ENCODE data around the gene IMP4.

IMP4 gene

GRCh38 chr2:130342533-130343275 is at the start of gene IMP4:
IMP4 (plus strand) TSS chr2:130342897; CDS start chr2:130342933, 36 bp downstream.
- Mint-ChIP-seq H3K9me3 (no peaks in the 10 kb centered on the region), H3K4me3 (peak within 1 kb of the TSS; percentile 99), H3K27me3 (no peaks in the 10 kb centered on the region), H3K4me1 (peaks cover 33 to 45% of the 10 kb centered on the region in 2 donors), H3K27ac (peak within 1 kb of the TSS; percentile 99), H3K36me3 (peaks cover 36 to 70% of the 10 kb centered on the region in 2 donors)
- DNase-seq (peak; percentile 96), ATAC-seq (replicated peaks) (peak; percentile 90 to 91)

- Mint-ChIP-seq H3K4me1 (no peaks in the 10 kb centered on the region), H3K27ac (no peak overlapping the region), H3K9me3 (peaks cover 0 to 1% of the 10 kb centered on the region in 2 donors), H3K27me3 (peaks cover 26 to 43% of the 10 kb centered on the region in 2 donors), H3K36me3 (no peaks in the 10 kb centered on the region), H3K4me3 (no peak overlapping the region)
- no peak for DNase-seq
- no peak for ATAC-seq (replicated peaks)
These were observed 42.3 kb upstream of the IMP4 start for GRCh38 chr2:130300258-130300969.

GRCh38 chr2:130300970-130301348 is 41.7 kb upstream of the IMP4 start:
- Mint-ChIP-seq H3K4me3 (no peak overlapping the region), H3K27me3 (peaks cover 23 to 37% of the 10 kb centered on the region in 2 donors), H3K27ac (no peak overlapping the region), H3K36me3 (no peaks in the 10 kb centered on the region), H3K4me1 (no peaks in the 10 kb centered on the region), H3K9me3 (peaks cover 0 to 1% of the 10 kb centered on the region in 2 donors)
- DNase-seq (no peak), ATAC-seq (replicated peaks) (no peak)

- no peak for DNase-seq
- H3K27ac Mint-ChIP-seq, result no peak overlapping the region
- ATAC-seq (replicated peaks), result no peak
- H3K36me3 Mint-ChIP-seq, result no peaks in the 10 kb centered on the region
- H3K4me1 Mint-ChIP-seq, result peaks cover 0 to 2% of the 10 kb centered on the region in 2 donors
- peaks cover 24 to 39% of the 10 kb centered on the region in 2 donors for H3K27me3 Mint-ChIP-seq
- peaks cover 0 to 1% of the 10 kb centered on the region in 2 donors for H3K9me3 Mint-ChIP-seq
- H3K4me3 Mint-ChIP-seq, result no peak overlapping the region
These were observed 40.4 kb upstream of the IMP4 start for GRCh38 chr2:130302164-130302886.

DNA sequence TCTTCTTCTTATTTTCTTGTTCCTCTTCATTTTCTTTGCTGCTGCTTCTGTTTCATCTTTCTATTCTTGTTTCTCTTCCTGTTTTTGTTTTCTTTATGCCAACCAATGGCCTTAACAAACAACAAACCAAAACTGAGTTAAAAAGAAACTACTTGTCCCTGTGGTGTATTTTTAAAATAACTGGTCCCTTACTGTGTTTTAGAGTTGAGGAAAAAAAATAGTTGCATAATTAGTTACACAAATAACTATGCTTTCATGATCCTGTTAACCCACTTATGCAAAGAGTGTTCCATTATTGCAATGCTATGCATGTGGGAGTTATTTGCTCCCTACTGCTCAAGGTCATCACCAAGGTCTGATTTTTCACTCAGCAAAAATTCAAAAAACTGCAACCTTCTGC is 39.5 kb upstream of the IMP4 start:
- peaks cover 0 to 2% of the 10 kb centered on the region in 2 donors for H3K4me1 Mint-ChIP-seq
- no peaks in the 10 kb centered on the region for H3K36me3 Mint-ChIP-seq
- H3K9me3 Mint-ChIP-seq, result peaks cover 0 to 1% of the 10 kb centered on the region in 2 donors
- no peak overlapping the region for H3K27ac Mint-ChIP-seq
- no peak for DNase-seq
- H3K4me3 Mint-ChIP-seq, result no peak overlapping the region
- no peak for ATAC-seq (replicated peaks)
- H3K27me3 Mint-ChIP-seq, result peaks cover 24 to 36% of the 10 kb centered on the region in 2 donors

DNA sequence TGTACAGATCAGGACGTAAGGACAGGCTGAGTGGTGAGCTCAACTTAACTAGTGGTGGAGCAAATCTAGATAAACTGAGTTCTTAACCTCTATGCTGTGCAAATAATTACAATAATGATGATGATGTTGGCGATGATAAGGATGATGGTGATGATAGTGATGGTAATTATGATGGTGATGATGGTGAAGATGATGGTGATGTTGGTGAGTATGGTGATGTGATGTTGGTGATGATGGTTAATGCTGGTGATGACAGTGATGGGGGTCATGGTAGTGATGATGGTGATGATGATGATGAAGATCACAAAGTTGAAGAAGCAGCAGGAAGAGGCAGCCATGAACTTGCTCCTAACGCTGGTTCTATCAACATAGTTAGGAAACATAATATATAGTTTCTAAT is 38.0 kb upstream of the IMP4 start:
- no peak overlapping the region for H3K27ac Mint-ChIP-seq
- peaks cover 0 to 2% of the 10 kb centered on the region in 2 donors for H3K4me1 Mint-ChIP-seq
- no peaks in the 10 kb centered on the region for H3K36me3 Mint-ChIP-seq
- no peak overlapping the region for H3K4me3 Mint-ChIP-seq
- ATAC-seq (replicated peaks), result no peak
- no peak for DNase-seq
- peaks cover 22 to 34% of the 10 kb centered on the region in 2 donors for H3K27me3 Mint-ChIP-seq
- peaks cover 0 to 1% of the 10 kb centered on the region in 2 donors for H3K9me3 Mint-ChIP-seq

DNA sequence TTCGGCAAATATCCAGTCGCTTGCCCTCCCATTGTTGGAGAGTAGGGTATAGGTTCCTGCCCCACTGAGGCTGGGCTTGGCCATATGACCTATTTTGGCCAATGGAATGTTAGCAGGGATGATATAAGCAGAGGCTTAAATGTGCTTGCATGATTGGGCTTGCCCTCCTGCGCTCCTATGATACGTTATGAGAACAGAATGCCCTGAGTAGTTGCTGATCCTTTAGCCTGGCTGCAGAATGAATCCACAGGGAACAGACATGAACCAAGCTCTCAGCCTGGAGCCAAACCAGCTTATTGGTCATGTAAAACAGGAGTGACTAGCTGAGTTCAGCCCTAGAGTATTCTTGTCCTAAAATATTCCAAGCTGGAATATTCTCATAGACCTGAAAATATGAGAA is 34.8 kb upstream of the IMP4 start:
- peaks cover 11 to 18% of the 10 kb centered on the region in 2 donors for H3K27me3 Mint-ChIP-seq
- H3K4me1 Mint-ChIP-seq, result peaks cover 0 to 2% of the 10 kb centered on the region in 2 donors
- no peaks in the 10 kb centered on the region for H3K36me3 Mint-ChIP-seq
- H3K4me3 Mint-ChIP-seq, result no peak overlapping the region
- H3K9me3 Mint-ChIP-seq, result no peaks in the 10 kb centered on the region
- no peak overlapping the region for H3K27ac Mint-ChIP-seq
- ATAC-seq (replicated peaks) (no peak), DNase-seq (no peak)

GRCh38 chr2:130310881-130311280 is 31.8 kb upstream of the IMP4 start:
- no peak overlapping the region for H3K4me3 Mint-ChIP-seq
- ATAC-seq (replicated peaks) (peak in 1 of 2 donors; percentile 39), DNase-seq (no peak)
- H3K36me3 Mint-ChIP-seq, result no peaks in the 10 kb centered on the region
- no peak overlapping the region for H3K27ac Mint-ChIP-seq
- peaks cover 0 to 2% of the 10 kb centered on the region in 2 donors for H3K4me1 Mint-ChIP-seq
- peaks cover 19 to 28% of the 10 kb centered on the region in 2 donors for H3K27me3 Mint-ChIP-seq
- no peaks in the 10 kb centered on the region for H3K9me3 Mint-ChIP-seq

DNA sequence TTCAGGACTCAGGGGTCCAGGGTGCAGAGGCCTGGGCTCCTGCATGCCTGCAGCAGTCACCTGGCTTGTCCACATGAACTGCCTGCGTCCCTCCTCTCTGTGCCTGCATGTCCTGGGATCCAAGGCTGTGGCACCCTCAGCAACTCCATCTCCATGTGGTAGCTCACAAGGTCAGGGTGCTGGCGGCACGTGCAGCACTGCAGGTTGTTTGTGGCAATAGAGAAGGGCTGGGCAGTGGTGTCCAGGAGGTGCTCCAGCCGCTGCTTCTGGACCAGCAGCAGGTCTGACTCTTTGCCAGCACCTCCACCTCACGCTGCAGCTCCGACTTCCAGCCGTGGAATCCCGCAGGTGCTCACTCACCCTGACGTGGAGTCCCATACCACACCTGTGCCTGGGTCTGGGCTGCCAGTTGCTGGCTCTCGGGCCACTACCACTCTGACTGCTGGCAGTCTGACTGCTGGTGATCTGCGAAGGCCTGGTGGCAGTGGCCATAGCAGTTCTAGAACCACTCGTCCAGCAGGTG is 28.8 kb upstream of the IMP4 start:
- Mint-ChIP-seq H3K36me3 (no peaks in the 10 kb centered on the region), H3K9me3 (no peaks in the 10 kb centered on the region), H3K4me1 (peaks cover 0 to 2% of the 10 kb centered on the region in 2 donors), H3K4me3 (no peak overlapping the region), H3K27ac (no peak overlapping the region), H3K27me3 (peaks cover 16 to 34% of the 10 kb centered on the region in 2 donors)
- no peak for DNase-seq
- ATAC-seq (replicated peaks), result no peak

DNA sequence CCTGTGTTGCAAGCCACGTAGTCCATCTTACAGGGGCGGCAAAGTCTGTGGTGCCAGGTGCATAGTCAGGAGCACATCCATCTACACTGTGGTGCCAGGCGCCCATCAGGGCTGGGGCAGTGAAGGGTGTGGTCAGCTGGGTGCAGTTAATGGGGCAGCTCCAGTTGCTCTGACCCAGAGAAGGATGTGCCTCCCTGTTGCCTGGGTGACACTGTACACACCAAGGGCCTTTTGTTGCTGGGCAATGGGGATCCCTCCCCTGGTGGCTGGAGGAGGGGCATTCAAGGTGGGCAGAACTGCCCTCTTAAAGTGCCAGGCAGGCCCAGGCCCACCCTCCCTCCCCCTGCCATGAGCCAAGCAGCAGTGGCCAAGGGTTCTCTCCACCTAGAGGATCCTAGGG is 28.3 kb upstream of the IMP4 start:
- H3K4me1 Mint-ChIP-seq, result peaks cover 0 to 2% of the 10 kb centered on the region in 2 donors
- no peak overlapping the region for H3K27ac Mint-ChIP-seq
- H3K36me3 Mint-ChIP-seq, result no peaks in the 10 kb centered on the region
- H3K27me3 Mint-ChIP-seq, result peaks cover 19 to 37% of the 10 kb centered on the region in 2 donors
- no peak for ATAC-seq (replicated peaks)
- no peak overlapping the region for H3K4me3 Mint-ChIP-seq
- DNase-seq, result no peak
- no peaks in the 10 kb centered on the region for H3K9me3 Mint-ChIP-seq

DNA sequence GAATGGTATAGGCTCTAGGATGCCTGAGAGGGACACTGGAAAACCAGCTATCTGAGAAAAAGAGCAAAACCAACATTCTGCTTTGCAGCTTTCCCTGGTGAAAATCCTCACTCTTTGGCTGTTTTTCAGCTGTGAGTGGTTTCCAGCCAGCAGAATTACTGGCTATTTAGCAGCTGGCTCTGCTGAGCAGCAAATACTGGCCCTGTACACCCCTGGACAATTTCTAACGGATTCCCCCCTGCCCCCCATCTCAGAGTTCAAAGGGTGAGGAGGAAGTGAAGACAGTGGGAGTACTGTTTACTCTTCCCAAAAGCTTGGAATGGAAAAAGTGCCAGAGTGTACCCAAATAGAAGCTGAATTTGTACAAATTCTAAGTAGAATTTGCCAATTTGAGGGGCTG is 26.1 kb upstream of the IMP4 start:
- Mint-ChIP-seq H3K9me3 (no peaks in the 10 kb centered on the region), H3K36me3 (no peaks in the 10 kb centered on the region), H3K4me1 (peaks cover 0 to 2% of the 10 kb centered on the region in 2 donors), H3K4me3 (no peak overlapping the region), H3K27me3 (peaks cover 25 to 44% of the 10 kb centered on the region in 2 donors), H3K27ac (no peak overlapping the region)
- ATAC-seq (replicated peaks) (no peak), DNase-seq (no peak)

DNA sequence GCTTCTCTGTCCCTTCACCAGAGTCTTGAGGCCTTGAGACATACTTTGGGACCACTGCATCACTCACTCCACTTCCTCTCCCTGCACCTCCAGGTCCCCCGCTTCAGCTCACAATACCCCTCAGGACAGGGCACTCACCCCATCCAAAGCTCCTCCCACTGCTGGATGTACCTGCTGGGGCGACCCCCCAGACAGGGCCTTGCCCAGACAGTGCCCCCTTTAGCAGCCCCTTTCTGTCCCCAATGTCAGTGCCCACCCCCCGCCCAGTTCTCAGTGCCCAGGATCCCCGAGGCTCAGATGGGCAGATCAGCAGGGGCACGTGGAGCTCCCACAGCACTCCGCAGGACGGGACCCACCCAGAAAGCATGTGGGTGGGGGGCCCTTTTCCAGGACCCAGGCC is 23.8 kb upstream of the IMP4 start:
- no peak overlapping the region for H3K4me3 Mint-ChIP-seq
- no peak overlapping the region for H3K27ac Mint-ChIP-seq
- H3K36me3 Mint-ChIP-seq, result no peaks in the 10 kb centered on the region
- no peaks in the 10 kb centered on the region for H3K9me3 Mint-ChIP-seq
- no peak for ATAC-seq (replicated peaks)
- H3K27me3 Mint-ChIP-seq, result peaks cover 27 to 51% of the 10 kb centered on the region in 2 donors
- peaks cover 0 to 2% of the 10 kb centered on the region in 2 donors for H3K4me1 Mint-ChIP-seq
- DNase-seq, result no peak

GRCh38 chr2:130319536-130319935 is 23.2 kb upstream of the IMP4 start:
- no peak for DNase-seq
- H3K4me1 Mint-ChIP-seq, result peaks cover 0 to 2% of the 10 kb centered on the region in 2 donors

More at GRCh38 chr2:130319536-130319935, 23.2 kb upstream of the IMP4 start:
- ATAC-seq (replicated peaks), result no peak
- Mint-ChIP-seq H3K27ac (no peak overlapping the region), H3K9me3 (no peaks in the 10 kb centered on the region), H3K4me3 (no peak overlapping the region), H3K27me3 (peaks cover 27 to 54% of the 10 kb centered on the region in 2 donors), H3K36me3 (no peaks in the 10 kb centered on the region)

All from stimulated activated naive B cell treated with anti-CD40 and anti-IgM and Interleukin-4, amounts not matched to agents 10 μg/mL and 1 μg/mL and 100 μg/mL, for 72 hours (primary cell).